Hematopoietic multipotent progenitor cell treated with erythropoietin and hydrocortisone succinate and interleukin-3 and kit ligand, for 17 days (in vitro differentiated cells): ENCODE measurements around the gene CDC42BPB.
"Not testable (repeated sequence)": the region's sequence is repeated elsewhere in the genome, so short reads cannot be mapped to it uniquely, and the experiment has no call there.

Experiments used
- DNase-seq: peaks from one replicate; pipeline ENCODE4 v3.0.0-alpha.2; 2015; ENCODE audit warnings: low spot score

The CDC42BPB gene

GRCh38 chr14:103050935-103051334 is 6.4 kb downstream of the CDC42BPB start:
- DNase-seq, result no peak

DNA sequence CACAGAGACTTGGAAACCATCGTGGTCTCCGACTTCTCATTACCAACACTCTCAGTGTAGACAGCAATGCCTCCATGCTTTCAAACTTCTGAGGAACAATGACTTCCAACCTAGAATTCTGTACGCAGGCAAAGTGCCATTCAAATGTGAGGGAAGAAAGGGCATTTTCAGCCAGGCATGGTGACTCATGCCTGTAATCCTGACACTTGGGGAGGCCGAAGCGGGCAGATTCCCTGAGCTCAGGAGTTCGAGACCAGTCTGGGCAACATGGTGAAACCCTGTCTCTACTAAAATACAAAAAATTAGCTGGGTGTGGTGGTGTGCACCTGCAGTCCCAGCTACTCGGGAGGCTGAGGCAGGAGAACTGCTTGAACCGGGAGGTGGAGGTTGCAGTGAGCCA is 9.9 kb downstream of the CDC42BPB start:
- DNase-seq, result not testable (repeated sequence)

- no peak for DNase-seq
Measured at GRCh38 chr14:103045371-103045869, 11.9 kb downstream of the CDC42BPB start.

GRCh38 chr14:103043257-103044015 is 13.9 kb downstream of the CDC42BPB start:
- DNase-seq, result no peak

DNA sequence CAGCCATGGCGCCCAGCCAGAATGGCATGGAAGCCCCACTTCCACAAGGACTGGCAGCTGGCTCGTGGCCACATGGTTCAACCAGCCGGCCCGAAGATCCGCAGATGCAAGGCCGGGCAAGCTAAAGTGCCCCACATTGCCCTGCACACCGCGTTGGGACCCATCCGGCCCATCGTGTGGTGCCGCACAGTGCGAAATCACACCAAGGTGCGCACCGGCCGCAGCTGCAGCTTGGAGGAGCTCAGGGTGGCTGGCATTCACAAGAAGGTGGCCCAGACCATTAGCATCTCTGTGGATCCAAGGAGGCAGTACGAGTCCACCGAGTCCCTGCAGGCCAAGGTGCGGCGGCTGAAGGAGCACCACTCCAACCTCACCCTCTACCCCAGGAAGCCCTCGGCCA is 15.9 kb downstream of the CDC42BPB start:
- no peak for DNase-seq

DNA sequence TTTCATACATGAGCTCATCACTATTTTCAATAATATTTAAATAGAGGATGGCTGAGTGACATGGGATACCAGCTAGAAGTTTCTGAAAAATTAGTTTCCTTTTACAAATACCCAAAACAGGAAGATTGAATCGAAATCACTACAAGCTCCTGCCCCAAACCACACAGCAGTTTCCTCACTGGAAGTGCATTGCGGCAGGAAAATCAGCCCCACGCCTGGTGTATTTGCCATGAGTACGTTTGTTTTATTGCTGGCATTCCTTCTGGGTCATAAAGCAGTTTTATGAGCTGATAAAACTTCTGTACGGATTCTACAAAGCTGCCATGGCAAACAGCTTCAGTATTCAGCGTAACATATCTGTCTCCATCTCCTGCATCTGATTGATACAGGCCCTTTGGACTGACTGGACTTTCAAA is 23.7 kb downstream of the CDC42BPB start:
- DNase-seq, result no peak

DNA sequence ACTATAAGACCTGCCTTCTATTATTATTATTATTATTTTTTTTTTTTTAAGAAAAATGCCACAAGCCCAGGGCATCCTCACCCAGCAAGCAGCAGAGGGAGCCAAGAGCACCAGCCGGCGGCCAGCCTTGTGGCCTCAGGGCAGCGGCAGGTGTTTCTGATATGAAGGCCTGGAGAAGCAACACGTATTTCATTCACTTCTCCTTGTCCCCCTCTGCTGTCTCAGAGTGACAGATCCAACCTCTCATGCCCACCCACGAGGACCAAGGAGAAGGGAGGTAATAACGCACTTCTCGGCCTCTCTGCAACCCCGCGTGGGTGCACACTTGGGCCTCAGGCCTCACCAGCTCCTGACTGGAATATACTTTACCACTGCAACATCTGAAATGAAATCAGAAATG is 25.4 kb downstream of the CDC42BPB start:
- DNase-seq, result no peak

DNA sequence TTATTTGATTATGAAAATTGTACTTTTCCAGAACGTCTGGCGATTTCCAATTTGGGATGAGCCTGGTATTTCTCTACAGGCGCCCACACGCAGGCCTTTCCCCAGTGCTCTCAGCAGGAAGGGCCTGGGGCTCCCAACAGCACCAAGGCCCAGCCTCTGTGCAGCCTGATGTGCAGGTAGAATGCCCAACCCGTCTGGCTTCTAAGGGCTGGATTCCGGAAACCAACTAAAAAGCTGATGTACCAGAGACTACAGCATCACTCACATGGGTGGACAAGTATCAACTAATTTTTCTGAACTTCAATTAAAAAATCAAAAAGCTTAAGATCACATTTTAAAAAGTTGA is 25.8 kb downstream of the CDC42BPB start:
- DNase-seq, result no peak

DNA sequence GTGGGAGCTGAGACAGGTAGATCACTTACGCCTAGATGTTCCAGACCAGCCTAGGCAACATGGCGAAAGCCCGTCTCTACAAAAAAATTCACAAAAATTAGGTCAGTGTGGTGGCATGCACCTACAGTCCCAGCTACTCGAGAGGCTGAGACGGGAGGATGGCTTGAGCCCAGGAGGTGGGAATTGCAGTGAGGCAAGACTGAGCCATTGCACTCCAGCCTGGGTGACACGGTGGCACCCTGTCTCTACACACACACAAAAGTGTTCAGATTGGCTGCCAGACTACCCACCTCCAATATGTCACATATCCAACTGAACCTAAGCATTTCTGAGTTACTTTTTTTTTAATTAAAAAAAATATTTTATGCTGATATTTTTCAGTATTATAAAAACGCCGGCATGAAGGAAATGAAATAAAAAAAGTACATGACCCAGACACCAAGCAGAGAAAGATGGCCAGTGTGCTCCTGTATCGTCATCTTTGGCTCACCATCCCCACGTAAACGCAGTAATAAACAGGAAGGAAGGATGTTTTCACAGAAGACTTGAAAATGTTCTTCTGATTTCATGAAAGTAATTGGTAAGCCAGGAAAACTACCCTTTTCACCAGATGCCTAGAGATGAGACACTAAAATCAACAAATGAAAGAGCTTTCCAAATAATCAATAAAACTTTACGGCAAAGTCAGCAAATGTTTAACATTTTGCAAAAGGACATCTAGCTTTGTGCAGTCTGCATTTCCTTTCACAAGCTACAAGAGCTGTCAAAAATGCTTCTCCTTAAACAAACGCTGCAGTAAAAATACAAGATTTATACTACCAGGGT is 26.4 kb downstream of the CDC42BPB start:
- no peak for DNase-seq

DNA sequence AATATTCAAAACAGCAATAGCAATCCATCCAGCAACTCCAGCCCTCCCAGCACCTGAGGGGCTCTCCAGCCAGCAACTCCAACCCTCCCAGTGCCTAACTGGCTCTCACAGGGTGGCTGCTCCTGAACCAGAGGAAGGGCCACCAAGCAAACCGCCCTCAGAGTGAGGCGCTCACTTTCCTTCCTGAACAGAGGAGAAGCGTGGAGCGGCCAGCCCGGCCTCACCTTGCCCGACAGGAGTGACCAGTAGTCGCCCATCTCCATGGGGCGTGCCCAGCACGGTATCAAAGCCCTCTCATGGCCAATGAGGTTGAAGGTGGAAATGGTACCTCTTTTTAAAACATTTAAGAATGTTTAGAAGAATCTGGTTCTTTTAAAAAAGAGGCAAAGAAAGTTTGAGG is 27.4 kb downstream of the CDC42BPB start:
- no peak for DNase-seq

DNA sequence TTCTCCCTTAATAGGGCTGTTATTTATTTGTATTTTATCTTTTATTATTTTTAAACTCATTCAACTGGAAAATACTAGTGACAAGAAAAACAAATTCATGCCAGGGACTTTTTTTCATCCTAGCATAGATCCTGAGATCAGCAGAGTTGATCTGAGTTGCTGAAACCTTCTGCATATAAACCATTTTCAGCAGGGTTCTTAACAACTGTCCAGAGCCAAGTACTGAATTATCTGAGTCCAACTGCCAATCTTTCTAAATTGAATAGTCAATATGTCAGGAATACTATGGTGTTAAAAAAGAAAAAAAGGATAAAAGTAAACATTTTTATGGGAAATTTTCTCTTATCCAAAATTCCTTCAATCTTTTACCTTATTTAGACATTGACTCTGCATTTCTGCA is 28.6 kb downstream of the CDC42BPB start:
- no peak for DNase-seq

- DNase-seq, result no peak
Measured at GRCh38 chr14:103028161-103028767, 29.1 kb downstream of the CDC42BPB start.

GRCh38 chr14:103027451-103027850 is 29.9 kb downstream of the CDC42BPB start:
- no peak for DNase-seq

- no peak for DNase-seq
Measured at GRCh38 chr14:103026988-103027387, 30.4 kb downstream of the CDC42BPB start.

- not testable (repeated sequence) for DNase-seq
Measured at GRCh38 chr14:103026196-103026595, 31.2 kb downstream of the CDC42BPB start.

DNA sequence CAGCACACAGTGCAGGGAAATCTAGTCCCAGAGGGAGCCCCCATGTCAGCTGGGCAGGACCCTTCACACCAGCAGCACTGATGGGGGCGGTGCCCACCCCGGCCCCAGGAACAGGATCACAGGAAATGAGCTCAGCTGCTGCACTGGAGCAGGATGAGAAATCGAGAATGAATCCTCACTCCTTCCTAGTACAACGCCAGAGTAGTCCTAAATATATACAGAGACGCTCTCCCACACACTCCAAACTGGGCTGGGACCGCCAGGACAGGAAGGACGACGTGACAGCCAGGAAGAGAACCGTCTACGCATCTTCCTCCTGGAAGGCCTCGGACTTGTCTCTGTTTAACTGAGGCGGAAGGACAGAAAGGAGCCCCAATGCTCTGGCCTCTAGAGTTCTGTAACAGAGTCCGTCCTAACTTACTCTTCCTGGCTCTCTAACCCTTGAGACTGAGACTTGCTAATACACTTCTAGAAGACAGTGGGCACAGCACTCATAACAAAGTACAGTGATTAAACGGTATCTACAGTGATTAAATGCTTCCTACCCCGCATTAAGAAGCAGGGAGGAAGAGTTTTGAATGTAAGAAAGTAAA is 33.4 kb downstream of the CDC42BPB start:
- DNase-seq, result no peak

- DNase-seq, result no peak
Measured at GRCh38 chr14:103022685-103023044, 34.7 kb downstream of the CDC42BPB start.

DNA sequence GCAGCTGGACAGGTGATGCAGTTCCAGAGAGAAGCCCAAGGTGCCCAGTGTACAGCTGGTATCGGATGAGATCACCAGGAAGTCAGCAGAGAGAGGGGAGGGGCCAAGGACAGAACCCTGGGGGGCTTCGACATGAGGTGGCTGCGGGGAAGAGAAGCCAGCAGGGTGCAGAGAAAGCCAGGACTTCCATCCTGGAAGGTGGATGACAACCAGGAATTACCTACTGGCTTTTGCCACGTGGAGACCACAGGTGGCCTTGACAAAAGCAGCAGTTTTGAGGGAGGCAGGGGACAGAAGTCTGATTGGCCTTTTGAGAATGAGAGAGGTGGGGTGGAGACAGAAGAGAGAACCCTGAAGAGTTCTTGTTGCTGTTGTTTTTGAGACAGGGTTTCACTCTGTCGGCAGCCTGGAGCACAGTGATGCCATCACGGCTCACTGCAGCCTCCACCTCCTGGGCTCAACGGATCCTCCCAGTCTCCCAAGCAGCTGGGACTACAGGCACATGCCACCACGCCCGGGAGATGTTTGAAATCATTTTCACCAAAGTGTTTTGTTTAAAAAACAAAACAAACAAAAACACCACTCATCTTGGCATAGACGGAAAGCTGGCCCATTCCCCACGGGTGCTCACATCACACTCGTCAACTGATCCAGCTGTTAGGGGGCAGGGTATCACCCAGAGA is 35.2 kb downstream of the CDC42BPB start:
- no peak for DNase-seq

- DNase-seq, result no peak
Measured at GRCh38 chr14:103021684-103022001, 35.7 kb downstream of the CDC42BPB start.

DNA sequence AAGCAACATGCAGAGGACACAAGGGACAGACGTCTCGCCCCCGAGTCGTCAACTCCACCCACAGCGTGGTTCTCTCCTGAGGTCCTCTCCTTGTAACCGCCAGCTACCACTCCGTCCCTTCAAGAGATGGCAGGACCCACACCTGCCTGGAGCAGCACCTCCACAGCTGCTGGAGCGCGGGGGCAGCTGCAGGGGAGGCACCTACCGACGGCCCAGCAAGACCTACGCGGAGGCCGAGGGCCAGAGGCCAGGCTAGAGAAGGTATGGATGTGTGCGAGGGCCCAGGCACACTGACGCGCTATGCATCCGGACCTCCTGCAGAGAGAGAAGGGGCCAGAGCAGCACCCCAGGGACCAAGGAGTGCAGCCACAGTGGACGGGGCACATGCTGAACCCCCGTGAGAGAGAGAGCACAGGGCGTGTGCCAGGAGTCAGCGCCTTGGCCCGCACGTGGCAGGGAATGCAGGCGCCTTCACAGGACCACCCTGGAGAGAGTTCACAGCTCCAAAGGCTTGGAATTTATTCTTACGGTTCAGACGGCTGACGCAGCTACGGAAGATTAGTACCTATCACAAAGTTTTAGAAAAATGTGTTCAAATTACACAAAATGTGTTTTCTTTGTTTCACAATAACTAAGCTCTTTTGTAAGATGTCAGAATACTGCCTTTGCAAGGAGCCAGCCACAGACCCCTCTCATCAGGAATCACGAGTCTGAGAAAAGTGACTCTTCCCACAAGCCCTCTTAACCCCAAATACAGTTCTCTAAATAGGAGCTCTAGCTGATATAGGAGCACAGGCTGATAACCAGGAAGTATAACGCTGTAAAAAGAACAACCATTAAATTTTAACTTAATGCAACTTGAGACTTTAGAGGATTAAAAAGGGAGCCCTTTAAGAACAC is 36.8 kb downstream of the CDC42BPB start:
- no peak for DNase-seq

GRCh38 chr14:103019826-103020225 is 37.5 kb downstream of the CDC42BPB start:
- no peak for DNase-seq
